Common myeloid progenitor, CD34-positive (primary cell): ENCODE measurements around the gene CYFIP1.
"Not testable (repeated sequence)": the region's sequence is repeated elsewhere in the genome, so short reads cannot be mapped to it uniquely, and the experiment has no call there.

Source experiments
- CTCF ChIA-PET: fragments of 350-600 bp; sonication (Branson Sonifier 250); formaldehyde crosslinking; loops from one replicate; lab custom pipeline; 2021; ENCODE audit warnings: antibody characterized with exemption; lab: Charles Lee
- POLR2A ChIA-PET: fragments of 350-600 bp; sonication (Branson Sonifier 250); formaldehyde crosslinking; loops from one replicate; lab custom pipeline; 2021; ENCODE audit warnings: antibody characterized with exemption; lab: Charles Lee
- DNase-seq, 3 donors: peaks; one replicate each; pipeline versions ENCODE4 v3.0.0 to v3.0.0-alpha.2; 2013
- H3K27ac ChIP-seq, 2 experiments: 1 replicate in 1 of 2; 2 replicates in 1 of 2; pipeline ENCODE4 v1.7.0; 2013; ENCODE audit warnings: inconsistent platforms in 2 of 2, low read length in 2 of 2, mild to moderate bottlenecking in 2 of 2, low read depth in 1 of 2, moderate library complexity in 1 of 2; ENCODE audit not compliant: severe bottlenecking in 2 of 2, insufficient read depth in 1 of 2, poor library complexity in 1 of 2
- H3K27me3 ChIP-seq, 5 experiments: replicated peaks in 2 of 5; 1 replicate in 3 of 5; 2 replicates in 2 of 5; pipeline versions ENCODE4 v1.6.1 to v1.7.0; 2013; ENCODE audit warnings: low read length in 4 of 5, mild to moderate bottlenecking in 2 of 5, moderate library complexity in 2 of 5, inconsistent platforms in 1 of 5; ENCODE audit not compliant: insufficient read depth in 5 of 5, control insufficient read depth in 4 of 5
- H3K36me3 ChIP-seq, 4 experiments: 1 replicate in 2 of 4; 2 replicates in 2 of 4; pipeline versions ENCODE4 v1.6.1 to v1.7.0; 2013; ENCODE audit warnings: low read length in 3 of 4, control low read depth in 1 of 4, mild to moderate bottlenecking in 1 of 4; ENCODE audit not compliant: control insufficient read depth in 4 of 4, insufficient read depth in 4 of 4
- H3K4me1 ChIP-seq, 4 experiments: 1 replicate in 3 of 4; 2 replicates in 1 of 4; pipeline versions ENCODE4 v1.6.1 to v1.7.1; 2013; ENCODE audit warnings: low read length in 3 of 4, mild to moderate bottlenecking in 3 of 4, control low read depth in 1 of 4, inconsistent platforms in 1 of 4, moderate library complexity in 1 of 4; ENCODE audit not compliant: control insufficient read depth in 4 of 4, insufficient read depth in 4 of 4; ENCODE audit errors: control extremely low read depth in 1 of 4
- H3K4me3 ChIP-seq, 7 experiments: 1 replicate in 4 of 7; 2 replicates in 3 of 7; pipeline versions ENCODE4 v1.5.1 to v1.7.0; 2013; ENCODE audit warnings: mild to moderate bottlenecking in 7 of 7, low read length in 6 of 7, moderate library complexity in 6 of 7, inconsistent platforms in 2 of 7, low read depth in 2 of 7, control low read depth in 1 of 7; ENCODE audit not compliant: insufficient read depth in 4 of 7, control insufficient read depth in 1 of 7; ENCODE audit errors: extremely low read depth in 1 of 7
- H3K9me3 ChIP-seq, 5 experiments: 1 replicate in 4 of 5; 2 replicates in 1 of 5; pipeline versions ENCODE4 v1.6.1 to v1.7.1; 2013; ENCODE audit warnings: low read length in 4 of 5, mild to moderate bottlenecking in 2 of 5, inconsistent platforms in 1 of 5, low read depth in 1 of 5, moderate library complexity in 1 of 5; ENCODE audit not compliant: control insufficient read depth in 4 of 5, insufficient read depth in 2 of 5; ENCODE audit errors: control extremely low read depth in 1 of 5
- WGBS: methylation state at CpG from one replicate; pipeline ENCODE4 v1.1.5; 2013; ENCODE audit not compliant: insufficient coverage; 5-methylcytosine and 5-hydroxymethylcytosine counted together

Gene CYFIP1

GRCh38 chr15:23002920-23003319 is 22.8 kb upstream of the CYFIP1 start:
- Histone ChIP-seq H3K27ac (no peak overlapping the region), H3K36me3 (peaks cover 10 to 74% (median 42%) of the 10 kb centered on the region in 4 experiments), H3K4me3 (no peak overlapping the region), H3K4me1 (no peaks in the 10 kb centered on the region), H3K9me3 (no peaks in the 10 kb centered on the region), H3K27me3 (no peaks in the 10 kb centered on the region)
- DNase-seq = no peak
- ChIA-PET CTCF (interaction anchor here (0.6 kb wide), 1 partner anchor 33 kb away, joined by 3 read pairs; no protein-coding TSS in a partner anchor), POLR2A (no interaction called here)
- 96% methylated on average over 2 of the region's 2 CpGs for WGBS

GRCh38 chr15:22995795-22996194 is 15.6 kb upstream of the CYFIP1 start:
- POLR2A ChIA-PET = no interaction called here
- Histone ChIP-seq H3K36me3 (peaks cover 2 to 18% (median 13%) of the 10 kb centered on the region in 4 experiments), H3K9me3 (no peaks in the 10 kb centered on the region), H3K27ac (no peak overlapping the region), H3K27me3 (no peaks in the 10 kb centered on the region), H3K4me3 (no peak overlapping the region), H3K4me1 (no peaks in the 10 kb centered on the region)
- 99% methylated on average over 7 of the region's 7 CpGs for WGBS
- no peak for DNase-seq
- CTCF ChIA-PET = no interaction called here

- 82% methylated on average over 3 of the region's 5 CpGs for WGBS
- Histone ChIP-seq H3K9me3 (no peaks in the 10 kb centered on the region), H3K27me3 (no peaks in the 10 kb centered on the region), H3K27ac (no peak overlapping the region), H3K36me3 (peaks cover 0 to 10% (median 6%) of the 10 kb centered on the region in 4 experiments), H3K4me3 (no peak overlapping the region), H3K4me1 (no peaks in the 10 kb centered on the region)
- no peak for DNase-seq
- ChIA-PET CTCF (no interaction called here), POLR2A (no interaction called here)
Observed at GRCh38 chr15:22992024-22992326, 11.8 kb upstream of the CYFIP1 start.

- Histone ChIP-seq H3K4me3 (no peak overlapping the region), H3K4me1 (no peaks in the 10 kb centered on the region), H3K27ac (no peak overlapping the region), H3K36me3 (peaks cover 0 to 9% (median 4%) of the 10 kb centered on the region in 4 experiments), H3K27me3 (no peaks in the 10 kb centered on the region), H3K9me3 (no peaks in the 10 kb centered on the region)
- ChIA-PET POLR2A (no interaction called here), CTCF (no interaction called here)
- DNase-seq = no peak
- 100% methylated on average over 5 of the region's 7 CpGs for WGBS
Observed at GRCh38 chr15:22989576-22990477, 9.7 kb upstream of the CYFIP1 start.

GRCh38 chr15:22988811-22989210 is 8.6 kb upstream of the CYFIP1 start:
- ChIA-PET CTCF (no interaction called here), POLR2A (no interaction called here)
- no peak for DNase-seq
- H3K36me3 ChIP-seq = peaks cover 0 to 2% (median under 1%) of the 10 kb centered on the region in 4 experiments
- no peaks in the 10 kb centered on the region for H3K4me1 ChIP-seq
- H3K27me3 ChIP-seq = no peaks in the 10 kb centered on the region
- 98% methylated on average over 7 of the region's 7 CpGs for WGBS
- no peak overlapping the region for H3K4me3 ChIP-seq
- no peaks in the 10 kb centered on the region for H3K9me3 ChIP-seq
- H3K27ac ChIP-seq = no peak overlapping the region

GRCh38 chr15:22981931-22982330 is 1.8 kb upstream of the CYFIP1 start:
- POLR2A ChIA-PET, DNase-seq, H3K27ac ChIP-seq: not testable (repeated sequence)

GRCh38 chr15:22981051-22981840 is 1.1 kb upstream of the CYFIP1 start:
- 68% methylated on average over 18 of the region's 30 CpGs for WGBS
- POLR2A ChIA-PET = no interaction called here

More at GRCh38 chr15:22981931-22982330, 1.8 kb upstream of the CYFIP1 start:
- peaks cover 0 to 19% (median 13%) of the 10 kb centered on the region in 4 experiments for H3K4me1 ChIP-seq
- CTCF ChIA-PET, H3K27me3 ChIP-seq, H3K4me3 ChIP-seq, H3K36me3 ChIP-seq, H3K9me3 ChIP-seq: not testable (repeated sequence)
- 100% methylated on average over 8 of the region's 11 CpGs for WGBS

More at GRCh38 chr15:22981051-22981840, 1.1 kb upstream of the CYFIP1 start:
- Histone ChIP-seq H3K4me1 (peaks cover 0 to 19% (median 13%) of the 10 kb centered on the region in 4 experiments), H3K4me3 (peak overlapping the region; percentile 70 to 91 (median 84)), H3K27ac (no peak overlapping the region), H3K36me3 (no peaks in the 10 kb centered on the region), H3K9me3 (no peaks in the 10 kb centered on the region), H3K27me3 (no peaks in the 10 kb centered on the region)
- CTCF ChIA-PET = no interaction called here
- no peak for DNase-seq
